Effector memory CD8-positive, alpha-beta T cell (primary cell): Measurements from ENCODE around the gene C1orf122.

Source experiments
- ATAC-seq: fragments of 150-1000 bp; cut with Tn5 transposase; replicated peaks from 2 replicates; pipeline ENCODE4 v1.10.0; 2021; ENCODE audit warnings: mild to moderate bottlenecking, moderate library complexity
- DNase-seq, 3 experiments: peaks; one replicate each; pipeline ENCODE4 v3.0.0; 2021
- H3K27ac Mint-ChIP-seq, 2 donors: one replicate each; pipeline ENCODE4 v1.8.0; 2022; ENCODE audit warnings: mild to moderate bottlenecking in 2 of 2, mixed read lengths in 2 of 2, moderate library complexity in 2 of 2
- H3K27me3 Mint-ChIP-seq, 2 donors: one replicate each; pipeline ENCODE4 v1.8.0; 2022; ENCODE audit warnings: mixed read lengths in 2 of 2
- H3K36me3 Mint-ChIP-seq: one replicate; pipeline ENCODE4 v1.8.0; 2022; ENCODE audit warnings: mild to moderate bottlenecking, moderate library complexity, mixed read lengths; ENCODE audit not compliant: insufficient read depth
- H3K4me1 Mint-ChIP-seq, 2 donors: one replicate each; pipeline ENCODE4 v1.8.0; 2022; ENCODE audit warnings: low read depth in 2 of 2, mixed read lengths in 2 of 2
- H3K4me3 Mint-ChIP-seq, 2 donors: one replicate each; pipeline ENCODE4 v1.8.0; 2022; ENCODE audit warnings: mild to moderate bottlenecking in 2 of 2, mixed read lengths in 2 of 2, moderate library complexity in 2 of 2
- H3K9me3 Mint-ChIP-seq, 2 donors: one replicate each; pipeline ENCODE4 v1.8.0; 2022; ENCODE audit warnings: mixed read lengths in 2 of 2

C1orf122 gene

GRCh38 chr1:37782491-37782890 lies 25.1 kb upstream of the C1orf122 start:
- H3K36me3 Mint-ChIP-seq = no peaks in the 10 kb centered on the region
- H3K4me1 Mint-ChIP-seq = no peaks in the 10 kb centered on the region
- H3K4me3 Mint-ChIP-seq = no peak overlapping the region
- H3K9me3 Mint-ChIP-seq = no peaks in the 10 kb centered on the region
- ATAC-seq = no peak
- peaks cover 29 to 51% of the 10 kb centered on the region in 2 donors for H3K27me3 Mint-ChIP-seq
- DNase-seq = no peak
- no peak overlapping the region for H3K27ac Mint-ChIP-seq

- no peak overlapping the region for H3K27ac Mint-ChIP-seq
- peak overlapping the region; percentile 58 to 89 for H3K4me3 Mint-ChIP-seq
- DNase-seq (no peak), ATAC-seq (no peak)
- H3K27me3 Mint-ChIP-seq = peaks cover 7 to 46% of the 10 kb centered on the region in 2 donors
- peaks cover 13 to 18% of the 10 kb centered on the region in 2 donors for H3K4me1 Mint-ChIP-seq
- H3K9me3 Mint-ChIP-seq = no peaks in the 10 kb centered on the region
- H3K36me3 Mint-ChIP-seq = no peaks in the 10 kb centered on the region
Observed at GRCh38 chr1:37792943-37793686, 14.5 kb upstream of the C1orf122 start.

GRCh38 chr1:37793773-37794371 lies 13.7 kb upstream of the C1orf122 start, which contains the start of gene MANEAL:
MANEAL (plus strand) TSS chr1:37793847; CDS start chr1:37794183, 336 bp downstream.
- peak; percentile 87 for ATAC-seq
- peaks cover 13 to 18% of the 10 kb centered on the region in 2 donors for H3K4me1 Mint-ChIP-seq
- no peaks in the 10 kb centered on the region for H3K9me3 Mint-ChIP-seq
- peak within 1 kb of the TSS; percentile 89 to 90 for H3K4me3 Mint-ChIP-seq
- H3K36me3 Mint-ChIP-seq = no peaks in the 10 kb centered on the region
- peaks cover 7 to 40% of the 10 kb centered on the region in 2 donors for H3K27me3 Mint-ChIP-seq
- peak within 1 kb of the TSS; percentile 35 to 75 for H3K27ac Mint-ChIP-seq
- peak in 2 of 3 experiments; percentile 25 to 37 for DNase-seq

GRCh38 chr1:37794372-37795339 lies 12.9 kb upstream of the C1orf122 start:
- H3K36me3 Mint-ChIP-seq = peaks cover 4% of the 10 kb centered on the region
- H3K4me3 Mint-ChIP-seq = peak overlapping the region; percentile 89 to 90
- peak; percentile 40 for ATAC-seq
- no peaks in the 10 kb centered on the region for H3K9me3 Mint-ChIP-seq
- H3K27me3 Mint-ChIP-seq = peaks cover 7 to 40% of the 10 kb centered on the region in 2 donors
- peaks cover 13 to 18% of the 10 kb centered on the region in 2 donors for H3K4me1 Mint-ChIP-seq
- no peak for DNase-seq
- peak overlapping the region; percentile 35 to 75 for H3K27ac Mint-ChIP-seq

GRCh38 chr1:37795340-37796125 lies 12.1 kb upstream of the C1orf122 start:
- peak overlapping the region; percentile 89 to 90 for H3K4me3 Mint-ChIP-seq
- DNase-seq (peak in 2 of 3 experiments; percentile 22 to 29), ATAC-seq (no peak)
- peaks cover 7% of the 10 kb centered on the region for H3K36me3 Mint-ChIP-seq
- no peaks in the 10 kb centered on the region for H3K9me3 Mint-ChIP-seq
- H3K27me3 Mint-ChIP-seq = peaks cover 5 to 31% of the 10 kb centered on the region in 2 donors
- H3K27ac Mint-ChIP-seq = peak overlapping the region in 1 of 2 donors; percentile 75
- H3K4me1 Mint-ChIP-seq = peaks cover 13 to 18% of the 10 kb centered on the region in 2 donors

- H3K36me3 Mint-ChIP-seq = peaks cover 25% of the 10 kb centered on the region
- no peaks in the 10 kb centered on the region for H3K9me3 Mint-ChIP-seq
- no peak overlapping the region for H3K4me3 Mint-ChIP-seq
- no peak overlapping the region for H3K27ac Mint-ChIP-seq
- peaks cover 13 to 18% of the 10 kb centered on the region in 2 donors for H3K4me1 Mint-ChIP-seq
- ATAC-seq (no peak), DNase-seq (no peak)
- peaks cover 0 to 12% of the 10 kb centered on the region in 2 donors for H3K27me3 Mint-ChIP-seq
Observed at GRCh38 chr1:37797750-37798345, 9.7 kb upstream of the C1orf122 start.

- peaks cover 10 to 18% of the 10 kb centered on the region in 2 donors for H3K4me1 Mint-ChIP-seq
- ATAC-seq (no peak), DNase-seq (no peak)
- H3K27ac Mint-ChIP-seq = peak overlapping the region in 1 of 2 donors; percentile 51
- peaks cover 69% of the 10 kb centered on the region for H3K36me3 Mint-ChIP-seq
- no peak overlapping the region for H3K4me3 Mint-ChIP-seq
- H3K27me3 Mint-ChIP-seq = no peaks in the 10 kb centered on the region
- no peaks in the 10 kb centered on the region for H3K9me3 Mint-ChIP-seq
Observed at GRCh38 chr1:37802439-37802838, 5.2 kb upstream of the C1orf122 start.

- peaks cover 27 to 40% of the 10 kb centered on the region in 2 donors for H3K4me1 Mint-ChIP-seq
- no peak for DNase-seq
- no peaks in the 10 kb centered on the region for H3K27me3 Mint-ChIP-seq
- no peaks in the 10 kb centered on the region for H3K9me3 Mint-ChIP-seq
- peak overlapping the region; percentile 95 to 96 for H3K4me3 Mint-ChIP-seq
- H3K27ac Mint-ChIP-seq = peak overlapping the region; percentile 98 to 99
- ATAC-seq = no peak
- H3K36me3 Mint-ChIP-seq = peaks cover 57% of the 10 kb centered on the region
Observed at GRCh38 chr1:37807220-37807554, 403 bp upstream of the C1orf122 start.

GRCh38 chr1:37808369-37809319 lies 1.1 kb downstream of the C1orf122 start:
- Mint-ChIP-seq H3K36me3 (peaks cover 42% of the 10 kb centered on the region), H3K27me3 (no peaks in the 10 kb centered on the region), H3K4me1 (peaks cover 27 to 40% of the 10 kb centered on the region in 2 donors), H3K4me3 (peak overlapping the region; percentile 95 to 96), H3K27ac (peak overlapping the region; percentile 98 to 99), H3K9me3 (no peaks in the 10 kb centered on the region)
- ATAC-seq (peak; percentile 51), DNase-seq (peak in 1 of 3 experiments; percentile 25)

GRCh38 chr1:37809942-37810341 lies 2.4 kb downstream of the C1orf122 start:
- DNase-seq (no peak), ATAC-seq (no peak)
- Mint-ChIP-seq H3K27me3 (no peaks in the 10 kb centered on the region), H3K4me3 (peak overlapping the region in 1 of 2 donors; percentile 96), H3K36me3 (peaks cover 39% of the 10 kb centered on the region), H3K4me1 (peaks cover 21 to 32% of the 10 kb centered on the region in 2 donors), H3K27ac (no peak overlapping the region), H3K9me3 (no peaks in the 10 kb centered on the region)

GRCh38 chr1:37811027-37811655 lies 3.6 kb downstream of the C1orf122 start:
- no peaks in the 10 kb centered on the region for H3K27me3 Mint-ChIP-seq
- peaks cover 21 to 32% of the 10 kb centered on the region in 2 donors for H3K4me1 Mint-ChIP-seq
- H3K36me3 Mint-ChIP-seq = peaks cover 33% of the 10 kb centered on the region
- peak; percentile 35 for ATAC-seq
- H3K4me3 Mint-ChIP-seq = no peak overlapping the region
- H3K27ac Mint-ChIP-seq = peak overlapping the region; percentile 47 to 48
- peak; percentile 57 to 64 (median 59) for DNase-seq
- no peaks in the 10 kb centered on the region for H3K9me3 Mint-ChIP-seq
